B cell (primary cell): Measurements from ENCODE around the gene ABLIM3.

Experiments
- CTCF ChIP-seq: fragments of 200-600 bp; IDR thresholded peaks from one replicate; pipeline ENCODE4 v1.8.0; 2022; ENCODE audit warnings: antibody characterized with exemption, mild to moderate bottlenecking
- EZH2 ChIP-seq: IDR thresholded peaks from 2 replicates; pipeline ENCODE4 v1.6.1; 2012; ENCODE audit warnings: borderline replicate concordance, low read depth, mild to moderate bottlenecking, moderate library complexity, low read length; ENCODE audit not compliant: insufficient read depth, poor library complexity, severe bottlenecking

- no peak for TF ChIP-seq CTCF
- no peak for TF ChIP-seq EZH2
Measured at GRCh38 chr5:149282027-149282965, 141.0 kb downstream of the ABLIM3 start.
